Activated T-helper 2 cell treated with anti-CD3 and anti-CD28 coated beads, Interferon-gamma antibody, Interleukin-2, Interleukin-4, amounts not matched to agents 10 μg/mL and 5 μg/mL and 100 μg/mL, durations not matched to agents 14 hours and 24 hours and 36 hours (primary cell): ENCODE results near the gene PLS1. TPM values are rescaled to one million over a fixed set of nuclear protein-coding genes. Genes with fewer than 3 reads are reported as not detected.
"Not testable (repeated sequence)": the region's sequence is repeated elsewhere in the genome, so short reads cannot be mapped to it uniquely, and the experiment has no call there.

ENCODE experiments used
- DNase-seq: peaks from one replicate; pipeline ENCODE4 v3.0.0; 2021; ENCODE audit warnings: low spot score
- H3K27ac Mint-ChIP-seq: one replicate; pipeline ENCODE4 v1.8.0; 2021; ENCODE audit warnings: mixed read lengths
- H3K27me3 Mint-ChIP-seq: one replicate; pipeline ENCODE4 v1.8.0; 2021; ENCODE audit warnings: low read depth, mixed read lengths
- H3K36me3 Mint-ChIP-seq: one replicate; pipeline ENCODE4 v1.8.0; 2021; ENCODE audit warnings: low read depth, mixed read lengths
- H3K4me1 Mint-ChIP-seq: one replicate; pipeline ENCODE4 v1.8.0; 2021; ENCODE audit warnings: low read depth, mixed read lengths
- H3K4me3 Mint-ChIP-seq: one replicate; pipeline ENCODE4 v1.8.0; 2021; ENCODE audit warnings: low read depth, mild to moderate bottlenecking, moderate library complexity, mixed read lengths
- H3K9me3 Mint-ChIP-seq: one replicate; pipeline ENCODE4 v1.8.0; 2021; ENCODE audit warnings: mixed read lengths
- intact Hi-C: fragments of 100-400 bp; cut with micrococcal nuclease; formaldehyde crosslinking; loops from one replicate; pipeline ENCODE4 v1.15.1; 2023
- total RNA-seq: library from RNA; stranded (reverse); gene quantifications from 2 replicates; pipeline ENCODE4 v1.2.3, GENCODE V29; 2022

PLS1 gene, protein sequence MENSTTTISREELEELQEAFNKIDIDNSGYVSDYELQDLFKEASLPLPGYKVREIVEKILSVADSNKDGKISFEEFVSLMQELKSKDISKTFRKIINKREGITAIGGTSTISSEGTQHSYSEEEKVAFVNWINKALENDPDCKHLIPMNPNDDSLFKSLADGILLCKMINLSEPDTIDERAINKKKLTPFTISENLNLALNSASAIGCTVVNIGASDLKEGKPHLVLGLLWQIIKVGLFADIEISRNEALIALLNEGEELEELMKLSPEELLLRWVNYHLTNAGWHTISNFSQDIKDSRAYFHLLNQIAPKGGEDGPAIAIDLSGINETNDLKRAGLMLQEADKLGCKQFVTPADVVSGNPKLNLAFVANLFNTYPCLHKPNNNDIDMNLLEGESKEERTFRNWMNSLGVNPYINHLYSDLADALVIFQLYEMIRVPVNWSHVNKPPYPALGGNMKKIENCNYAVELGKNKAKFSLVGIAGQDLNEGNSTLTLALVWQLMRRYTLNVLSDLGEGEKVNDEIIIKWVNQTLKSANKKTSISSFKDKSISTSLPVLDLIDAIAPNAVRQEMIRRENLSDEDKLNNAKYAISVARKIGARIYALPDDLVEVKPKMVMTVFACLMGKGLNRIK
- total RNA-seq = 6.2 and 6.8 TPM in 2 replicates

GRCh38 chr3:142595951-142596725 lies at the start of gene PLS1:
PLS1 (plus strand) TSS chr3:142596393; CDS start chr3:142664238, 67,845 bp downstream.
- peak within 1 kb of the TSS; percentile 83 for H3K27ac Mint-ChIP-seq
- peak; percentile 87 for DNase-seq
- peak within 1 kb of the TSS; percentile 95 for H3K4me3 Mint-ChIP-seq
- peaks cover 17% of the 10 kb centered on the region for H3K4me1 Mint-ChIP-seq
- intact Hi-C loops = loop anchor here (1.0 to 10.0 kb wide), 6 partner anchors 18 to 1654 kb away; partner anchors contain the start of genes ATR, DIPK2A, SLC25A36 and TRPC1
- H3K9me3 Mint-ChIP-seq = no peaks in the 10 kb centered on the region
- H3K36me3 Mint-ChIP-seq = no peaks in the 10 kb centered on the region
- H3K27me3 Mint-ChIP-seq = no peaks in the 10 kb centered on the region

- intact Hi-C loops = no loop called here
- no peak overlapping the region for H3K4me3 Mint-ChIP-seq
- no peak overlapping the region for H3K27ac Mint-ChIP-seq
- no peak for DNase-seq
- H3K4me1 Mint-ChIP-seq = no peaks in the 10 kb centered on the region
- H3K9me3 Mint-ChIP-seq = peaks cover 6% of the 10 kb centered on the region
- peaks cover 52% of the 10 kb centered on the region for H3K36me3 Mint-ChIP-seq
- no peaks in the 10 kb centered on the region for H3K27me3 Mint-ChIP-seq
Observed at GRCh38 chr3:142549986-142550385, 46.2 kb upstream of the PLS1 start.

DNA sequence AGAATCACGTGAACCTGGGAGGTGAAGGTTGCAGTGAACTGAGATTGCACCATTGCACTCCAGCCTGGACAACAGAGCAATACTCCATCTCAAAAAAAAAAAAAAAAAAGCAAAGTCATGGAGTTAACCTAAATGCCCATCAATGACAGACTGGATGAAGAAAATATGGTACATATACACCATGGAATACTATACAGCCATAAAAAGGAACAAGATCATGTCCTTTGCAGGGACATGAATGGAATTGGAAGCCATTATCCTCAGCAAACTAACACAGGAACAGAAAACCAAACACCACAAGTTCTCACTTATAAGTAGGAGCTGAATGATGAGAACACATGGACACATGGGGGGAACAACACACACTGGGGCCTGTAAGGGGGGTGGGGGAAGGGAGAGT lies 43.6 kb upstream of the PLS1 start:
- H3K27me3 Mint-ChIP-seq, H3K27ac Mint-ChIP-seq, intact Hi-C loops, H3K4me3 Mint-ChIP-seq, H3K4me1 Mint-ChIP-seq, H3K9me3 Mint-ChIP-seq, DNase-seq: not testable (repeated sequence)
- peaks cover 73% of the 10 kb centered on the region for H3K36me3 Mint-ChIP-seq

DNA sequence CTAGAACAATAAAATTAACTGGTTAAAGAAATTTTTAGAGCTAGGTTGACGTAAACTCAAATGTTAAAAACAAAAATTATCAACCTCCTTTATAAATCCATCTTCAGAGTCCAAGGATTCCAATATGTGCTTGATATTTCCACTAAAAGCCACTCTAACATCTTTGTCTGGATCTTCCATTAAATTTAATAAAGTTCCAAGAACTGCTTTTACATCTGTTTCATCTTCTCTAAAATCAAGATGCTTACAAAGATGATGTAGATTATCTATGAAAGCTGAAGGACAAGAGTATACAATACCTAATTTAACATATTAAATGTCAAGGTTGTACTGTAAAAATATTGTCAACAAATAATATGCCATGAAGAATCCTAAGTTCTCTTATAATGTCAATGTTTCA lies 42.5 kb upstream of the PLS1 start:
- H3K4me3 Mint-ChIP-seq = no peak overlapping the region
- no peaks in the 10 kb centered on the region for H3K27me3 Mint-ChIP-seq
- peaks cover 70% of the 10 kb centered on the region for H3K36me3 Mint-ChIP-seq
- intact Hi-C loops = no loop called here
- H3K27ac Mint-ChIP-seq = no peak overlapping the region
- H3K4me1 Mint-ChIP-seq = no peaks in the 10 kb centered on the region
- no peak for DNase-seq
- peaks cover 6% of the 10 kb centered on the region for H3K9me3 Mint-ChIP-seq

- Mint-ChIP-seq H3K27ac (no peak overlapping the region), H3K4me1 (peaks cover 6% of the 10 kb centered on the region), H3K4me3 (no peak overlapping the region), H3K36me3 (peaks cover 62% of the 10 kb centered on the region), H3K27me3 (no peaks in the 10 kb centered on the region), H3K9me3 (no peaks in the 10 kb centered on the region)
- intact Hi-C loops = no loop called here
- DNase-seq = no peak
Observed at GRCh38 chr3:142560118-142560517, 36.1 kb upstream of the PLS1 start.

GRCh38 chr3:142563496-142563997 lies 32.6 kb upstream of the PLS1 start:
- Mint-ChIP-seq H3K36me3 (peaks cover 57% of the 10 kb centered on the region), H3K4me3 (no peak overlapping the region), H3K4me1 (peaks cover 6% of the 10 kb centered on the region), H3K27me3 (no peaks in the 10 kb centered on the region), H3K27ac (peak overlapping the region; percentile 65), H3K9me3 (no peaks in the 10 kb centered on the region)
- no peak for DNase-seq
- intact Hi-C loops = no loop called here

- no peaks in the 10 kb centered on the region for H3K27me3 Mint-ChIP-seq
- H3K27ac Mint-ChIP-seq = no peak overlapping the region
- peaks cover 6% of the 10 kb centered on the region for H3K4me1 Mint-ChIP-seq
- H3K9me3 Mint-ChIP-seq = no peaks in the 10 kb centered on the region
- intact Hi-C loops = no loop called here
- peaks cover 55% of the 10 kb centered on the region for H3K36me3 Mint-ChIP-seq
- DNase-seq = no peak
- H3K4me3 Mint-ChIP-seq = no peak overlapping the region
Observed at GRCh38 chr3:142566096-142566495, 30.1 kb upstream of the PLS1 start.

DNA sequence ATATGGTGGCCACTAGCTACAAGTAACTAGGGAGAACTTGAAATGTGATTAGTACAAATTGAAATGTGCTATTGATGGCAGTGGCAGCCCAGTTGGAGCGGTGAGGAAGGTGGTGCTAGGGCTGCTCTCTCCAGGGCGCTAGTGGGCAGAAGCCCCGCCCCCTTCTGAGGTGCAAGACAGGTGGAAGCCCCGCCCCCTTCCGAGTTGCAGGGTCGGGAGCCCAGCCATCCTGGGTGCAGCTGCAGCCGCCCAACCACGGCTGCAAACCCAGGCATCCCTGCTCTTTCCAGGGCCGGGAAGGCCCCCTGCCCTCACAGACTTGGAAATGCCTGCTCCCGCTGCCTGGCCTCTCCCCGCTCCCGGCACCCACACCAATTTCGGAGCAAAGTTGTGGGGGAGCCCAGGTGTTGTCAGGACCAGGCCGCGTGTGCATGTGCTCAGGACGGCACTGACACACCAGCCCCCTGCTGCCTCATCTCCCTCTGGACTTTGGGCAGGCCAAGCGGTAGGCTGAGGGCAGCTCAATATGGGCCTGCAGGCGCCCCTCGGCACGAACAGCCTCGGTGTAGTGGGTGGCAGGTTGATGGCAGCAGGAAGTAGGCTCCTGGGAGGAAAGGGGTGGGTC lies 27.7 kb upstream of the PLS1 start:
- Mint-ChIP-seq H3K9me3 (no peaks in the 10 kb centered on the region), H3K36me3 (peaks cover 45% of the 10 kb centered on the region), H3K27ac (no peak overlapping the region), H3K4me1 (peaks cover 4% of the 10 kb centered on the region), H3K27me3 (no peaks in the 10 kb centered on the region), H3K4me3 (no peak overlapping the region)
- intact Hi-C loops = no loop called here
- DNase-seq = no peak

DNA sequence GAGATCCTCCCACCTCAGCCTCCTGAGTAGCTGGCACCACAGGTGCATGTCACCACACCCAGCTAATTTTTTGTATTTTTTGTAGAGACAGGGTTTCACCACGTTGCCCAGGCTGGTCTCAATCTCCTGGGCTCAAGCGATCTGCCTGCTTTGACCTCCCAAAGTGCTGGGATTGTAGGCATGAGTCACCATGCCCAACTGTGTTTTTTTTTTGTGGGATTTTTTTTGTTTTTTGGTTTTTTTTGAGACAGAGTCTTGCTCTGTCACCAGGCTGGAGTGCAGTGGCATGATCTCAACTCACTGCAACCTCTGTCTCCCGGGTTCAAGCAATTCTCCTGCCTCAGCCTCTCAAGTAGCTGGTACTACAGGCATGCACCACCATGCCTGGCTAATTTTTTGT lies 26.8 kb upstream of the PLS1 start:
- H3K27ac Mint-ChIP-seq = not testable (repeated sequence)

DNA sequence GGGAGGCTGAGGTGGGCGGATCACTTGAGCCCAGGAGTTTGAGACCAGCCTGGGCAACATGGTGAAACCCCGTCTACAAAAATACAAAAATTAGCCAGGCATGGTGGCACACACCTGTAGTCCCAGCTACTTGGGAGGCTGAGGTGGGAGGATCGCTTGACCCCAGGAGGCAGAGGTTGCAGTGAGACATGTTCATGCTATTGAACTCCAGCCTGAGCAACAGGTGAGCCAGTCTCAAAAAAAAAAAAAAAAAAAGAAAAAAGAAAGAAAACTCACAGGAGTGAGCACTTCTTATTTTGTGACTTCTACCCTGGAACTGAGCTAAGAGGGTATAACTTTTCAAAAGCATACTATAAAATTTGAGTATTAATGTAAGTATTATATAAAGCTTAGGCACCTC lies 22.0 kb upstream of the PLS1 start:
- Mint-ChIP-seq H3K36me3 (peaks cover 25% of the 10 kb centered on the region), H3K4me1 (peaks cover 31% of the 10 kb centered on the region)
- H3K27me3 Mint-ChIP-seq, H3K27ac Mint-ChIP-seq, H3K9me3 Mint-ChIP-seq, H3K4me3 Mint-ChIP-seq, DNase-seq: not testable (repeated sequence)
- intact Hi-C loops = loop anchor here (10.0 kb wide), 2 partner anchors 209 to 549 kb away; no protein-coding TSS in a partner anchor

More for the DNA sequence above, 26.8 kb upstream of the PLS1 start:
- H3K4me3 Mint-ChIP-seq, DNase-seq, intact Hi-C loops, H3K4me1 Mint-ChIP-seq, H3K27me3 Mint-ChIP-seq, H3K9me3 Mint-ChIP-seq: not testable (repeated sequence)
- H3K36me3 Mint-ChIP-seq = peaks cover 41% of the 10 kb centered on the region

DNA sequence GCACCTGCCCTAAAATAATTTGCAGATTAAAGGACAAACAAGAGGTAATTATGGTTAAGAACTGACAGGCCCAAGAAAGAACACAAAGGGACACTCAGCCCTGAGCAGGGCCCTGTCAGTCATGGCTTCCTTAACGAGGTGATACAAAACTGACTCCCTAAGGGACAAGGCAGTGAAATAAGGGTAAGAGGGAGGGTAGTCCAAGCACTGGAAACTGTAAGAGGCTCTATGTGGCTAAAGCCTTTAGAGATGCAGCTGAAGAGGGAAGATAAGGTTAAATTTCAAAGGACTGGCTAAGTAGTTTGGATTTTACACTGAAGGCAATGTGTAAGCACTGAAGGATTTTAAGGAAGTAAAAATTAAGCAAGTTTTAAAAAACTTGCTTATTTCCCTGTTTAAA lies 21.5 kb upstream of the PLS1 start:
- no peaks in the 10 kb centered on the region for H3K9me3 Mint-ChIP-seq
- no peak overlapping the region for H3K4me3 Mint-ChIP-seq
- peaks cover 25% of the 10 kb centered on the region for H3K36me3 Mint-ChIP-seq
- peaks cover 35% of the 10 kb centered on the region for H3K4me1 Mint-ChIP-seq
- intact Hi-C loops = loop anchor here (5.0 to 10.0 kb wide), 4 partner anchors 67 to 550 kb away; partner anchors contain the start of gene TRPC1
- no peaks in the 10 kb centered on the region for H3K27me3 Mint-ChIP-seq
- no peak overlapping the region for H3K27ac Mint-ChIP-seq
- no peak for DNase-seq

GRCh38 chr3:142576792-142577191 lies 19.4 kb upstream of the PLS1 start:
- H3K27me3 Mint-ChIP-seq = no peaks in the 10 kb centered on the region
- H3K4me1 Mint-ChIP-seq = peaks cover 38% of the 10 kb centered on the region
- intact Hi-C loops = loop anchor here (5.0 to 10.0 kb wide), 4 partner anchors 69 to 552 kb away; partner anchors contain the start of gene TRPC1
- no peaks in the 10 kb centered on the region for H3K9me3 Mint-ChIP-seq
- no peak overlapping the region for H3K27ac Mint-ChIP-seq
- no peak for DNase-seq
- H3K4me3 Mint-ChIP-seq = peak overlapping the region; percentile 99
- peaks cover 15% of the 10 kb centered on the region for H3K36me3 Mint-ChIP-seq
